ENCODE results near the gene APOBEC4.
"Not testable (repeated sequence)": the region's sequence is repeated elsewhere in the genome, so short reads cannot be mapped to it uniquely, and the experiment has no call there.

The APOBEC4 gene, protein sequence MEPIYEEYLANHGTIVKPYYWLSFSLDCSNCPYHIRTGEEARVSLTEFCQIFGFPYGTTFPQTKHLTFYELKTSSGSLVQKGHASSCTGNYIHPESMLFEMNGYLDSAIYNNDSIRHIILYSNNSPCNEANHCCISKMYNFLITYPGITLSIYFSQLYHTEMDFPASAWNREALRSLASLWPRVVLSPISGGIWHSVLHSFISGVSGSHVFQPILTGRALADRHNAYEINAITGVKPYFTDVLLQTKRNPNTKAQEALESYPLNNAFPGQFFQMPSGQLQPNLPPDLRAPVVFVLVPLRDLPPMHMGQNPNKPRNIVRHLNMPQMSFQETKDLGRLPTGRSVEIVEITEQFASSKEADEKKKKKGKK

DNA sequence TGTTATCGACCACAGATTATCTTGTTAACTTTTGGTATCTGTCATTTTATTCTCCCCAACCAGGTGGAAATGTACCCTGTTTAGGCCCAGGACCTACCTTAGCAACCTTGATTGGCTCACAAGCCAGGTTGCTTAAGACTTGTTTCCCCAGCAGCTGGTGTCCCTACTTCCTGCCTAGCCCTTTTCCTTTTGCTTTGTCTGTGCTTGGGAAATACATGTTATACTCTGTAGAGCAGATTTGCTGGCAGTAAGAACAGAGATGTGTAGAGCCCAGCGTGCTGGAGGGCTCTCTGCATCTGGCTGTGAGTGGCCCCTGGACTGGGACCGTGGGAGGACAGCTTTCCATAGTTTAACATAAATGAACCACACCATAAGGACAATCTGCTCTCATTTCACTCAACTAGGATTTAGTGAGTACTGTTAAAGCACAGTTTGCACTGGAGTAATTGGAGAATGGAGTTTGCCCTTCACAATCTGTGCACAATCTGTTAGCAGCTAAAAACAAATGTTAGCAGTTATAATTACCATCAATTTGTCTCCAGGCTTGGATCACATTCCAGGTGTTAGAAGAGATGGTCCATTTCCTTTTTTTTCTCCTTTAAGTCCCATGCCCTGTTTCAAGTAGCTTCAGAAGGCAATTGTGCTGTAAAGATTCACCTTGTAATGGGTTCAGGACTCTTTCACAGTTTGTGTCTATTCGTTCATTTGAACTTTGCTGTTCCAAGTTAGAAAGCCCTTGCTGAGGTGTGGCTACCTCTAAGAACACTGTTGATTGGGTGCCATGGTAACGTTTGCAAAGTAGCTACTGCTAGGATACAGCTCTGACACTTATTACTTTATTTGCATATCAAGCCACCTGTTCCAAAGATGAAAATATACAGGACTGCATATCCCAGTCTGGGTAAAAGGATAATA is at the start of gene APOBEC4:
APOBEC4 (minus strand) TSS at position 770 of the 915 bp plus-strand sequence. CDS start 4,535 bp downstream, outside the sequence.
- no peak for DNase-seq (ENCODE audit: low spot score)

DNA sequence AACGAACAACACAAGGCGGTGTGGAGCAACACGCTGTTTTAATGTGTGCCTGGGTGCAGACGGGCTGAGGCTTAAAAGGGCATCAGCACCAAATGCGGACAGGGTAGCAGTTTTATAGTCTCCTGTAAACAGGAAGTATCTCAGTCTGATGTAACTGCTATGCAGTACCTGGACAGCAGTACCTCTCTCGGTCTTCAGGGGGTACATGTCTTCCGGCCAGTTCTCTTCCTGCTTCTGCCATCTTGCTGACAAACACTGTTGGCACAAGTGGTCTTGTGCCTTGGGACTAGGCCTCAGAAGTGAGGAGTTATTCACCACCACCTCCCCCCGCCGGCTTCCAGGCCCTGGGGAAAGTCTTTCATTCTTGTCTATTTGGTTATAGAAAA is 49.7 kb upstream of the APOBEC4 start:
- no peak for DNase-seq (ENCODE audit: low spot score)

DNA sequence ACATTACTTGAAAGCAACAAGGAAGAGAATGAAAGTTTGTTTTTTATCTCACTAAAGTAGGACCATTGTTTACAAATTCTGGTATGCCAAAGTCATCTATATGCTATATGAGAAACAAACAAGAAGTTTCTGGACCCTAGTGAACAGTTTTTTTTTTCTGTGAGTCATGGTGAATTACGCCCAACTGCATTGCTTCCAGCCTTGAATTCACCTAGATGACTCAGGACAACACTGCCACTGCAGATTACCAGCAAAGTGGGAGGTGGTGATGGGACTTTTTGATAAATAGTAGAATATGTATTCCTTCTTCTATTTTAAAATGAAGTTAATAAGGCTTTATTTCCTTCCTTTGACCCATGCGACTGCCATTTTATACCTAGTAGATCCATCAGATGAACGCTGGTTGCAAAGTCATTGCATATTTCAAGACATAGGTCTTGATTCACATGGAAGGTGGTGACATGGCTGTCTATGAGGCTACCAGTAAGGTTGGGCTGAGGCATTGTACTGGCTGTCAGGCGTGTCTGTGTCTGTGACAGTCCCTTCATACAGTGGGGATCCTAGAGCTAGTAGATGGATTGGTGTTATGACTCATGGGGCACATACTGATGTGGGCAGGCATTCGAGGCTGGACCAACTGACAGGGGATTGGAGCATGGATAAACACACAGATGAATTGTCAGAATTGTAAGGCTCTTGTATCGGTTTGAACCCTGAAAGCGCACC is 49.1 kb upstream of the APOBEC4 start:
- DNase-seq (ENCODE audit: low spot score) = no peak

DNA sequence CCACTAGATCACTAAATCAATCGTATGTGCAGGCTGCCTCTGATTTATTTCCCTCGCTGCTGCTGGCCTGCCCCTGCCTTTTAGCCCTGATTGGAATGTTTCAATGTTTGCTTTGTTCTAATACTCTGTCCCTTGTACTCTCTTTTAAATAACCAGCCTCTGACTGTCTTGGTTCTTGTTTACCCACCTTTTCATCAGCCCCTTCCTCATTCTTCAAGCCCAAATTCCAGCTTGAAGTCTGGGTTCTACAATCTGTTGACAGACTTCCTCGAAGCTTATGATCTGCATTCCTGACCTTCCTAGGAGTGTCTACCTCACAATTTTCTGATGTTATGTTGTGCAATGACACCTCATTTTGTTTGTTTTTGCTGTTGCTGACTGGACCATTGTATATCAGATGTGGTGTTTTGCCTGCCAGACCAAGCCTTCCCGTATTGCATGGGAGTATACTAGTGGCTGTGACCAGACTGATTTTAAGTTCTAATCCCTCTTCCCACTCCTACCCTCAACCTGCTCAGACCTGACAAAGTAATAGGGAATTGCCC is 46.6 kb upstream of the APOBEC4 start:
- peak; percentile 52 for DNase-seq (ENCODE audit: low spot score)

DNA sequence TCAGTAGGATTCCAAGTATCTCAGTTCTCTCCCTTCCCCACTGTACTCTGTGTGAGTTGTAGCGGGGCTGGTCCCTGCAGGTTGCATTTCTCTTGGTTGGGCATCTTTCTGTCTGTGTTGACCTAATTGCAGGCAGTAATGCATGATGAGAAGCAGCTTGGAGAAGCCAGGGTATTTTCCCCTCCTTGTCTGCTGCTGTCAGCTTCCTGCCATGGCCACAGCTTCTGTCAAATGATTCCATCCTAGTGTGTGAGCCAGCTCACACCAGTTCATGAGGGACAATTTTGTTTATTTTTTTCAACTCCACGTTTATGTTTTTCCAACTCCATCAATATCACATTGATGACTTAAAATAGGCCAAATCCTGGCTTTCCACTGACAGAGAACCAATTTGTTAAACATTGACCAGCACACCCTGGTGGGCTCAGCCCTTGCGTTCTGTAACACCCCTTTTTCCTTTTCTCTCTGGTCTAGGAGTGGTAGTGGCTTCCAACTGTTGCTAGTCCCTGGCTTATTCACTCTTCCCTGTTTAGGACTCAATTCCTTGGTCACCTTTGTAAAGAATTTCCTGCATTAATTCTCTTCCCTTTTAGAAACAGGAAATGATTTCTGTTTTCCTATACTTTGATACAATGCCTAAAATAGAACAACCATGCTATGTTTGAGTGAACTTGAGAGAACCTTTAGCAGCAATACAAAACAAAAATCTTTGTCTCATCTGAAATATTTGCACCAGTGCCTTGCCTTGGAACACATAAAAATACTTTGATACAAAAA is 44.9 kb upstream of the APOBEC4 start:
- no peak for DNase-seq (ENCODE audit: low spot score)

DNA sequence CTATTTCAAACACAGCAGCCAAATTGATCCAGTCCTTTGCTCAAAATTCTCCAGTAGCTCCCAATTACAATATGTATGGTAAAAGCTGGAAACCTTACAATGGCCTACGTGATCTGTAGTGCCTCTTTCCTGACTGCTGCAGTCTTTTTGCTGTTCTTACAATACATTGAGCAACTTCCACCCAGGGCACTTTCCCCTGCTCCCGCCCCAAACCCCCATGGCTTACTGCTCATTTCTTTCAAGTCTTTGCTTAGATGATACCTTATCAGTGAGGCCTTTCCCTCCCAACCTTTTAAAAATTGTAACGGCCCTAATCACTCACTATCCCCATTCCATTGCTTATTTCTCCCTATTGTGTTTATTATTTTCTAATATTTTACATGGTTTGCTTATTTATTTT is 43.9 kb upstream of the APOBEC4 start:
- DNase-seq (ENCODE audit: low spot score) = no peak

DNA sequence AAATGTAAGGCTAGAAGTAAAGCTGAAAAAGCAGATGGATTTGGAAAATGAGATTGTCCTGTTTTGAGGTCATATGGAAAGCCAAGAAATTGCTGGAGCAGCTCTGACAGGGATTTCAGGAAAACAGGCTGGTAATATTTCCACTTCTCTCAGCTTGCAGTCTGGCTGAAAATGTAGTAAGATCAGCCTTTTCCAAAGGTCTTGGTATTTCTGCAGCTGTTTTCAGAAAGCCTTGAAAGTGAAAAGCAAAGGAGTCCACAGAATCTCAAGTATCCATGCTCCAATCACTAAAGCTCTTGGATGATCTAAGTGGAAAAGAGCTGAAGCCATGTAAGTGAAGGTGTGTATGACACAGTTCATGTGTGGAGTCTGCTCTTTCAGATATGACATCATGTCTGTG is 41.6 kb upstream of the APOBEC4 start:
- no peak for DNase-seq (ENCODE audit: low spot score)

DNA sequence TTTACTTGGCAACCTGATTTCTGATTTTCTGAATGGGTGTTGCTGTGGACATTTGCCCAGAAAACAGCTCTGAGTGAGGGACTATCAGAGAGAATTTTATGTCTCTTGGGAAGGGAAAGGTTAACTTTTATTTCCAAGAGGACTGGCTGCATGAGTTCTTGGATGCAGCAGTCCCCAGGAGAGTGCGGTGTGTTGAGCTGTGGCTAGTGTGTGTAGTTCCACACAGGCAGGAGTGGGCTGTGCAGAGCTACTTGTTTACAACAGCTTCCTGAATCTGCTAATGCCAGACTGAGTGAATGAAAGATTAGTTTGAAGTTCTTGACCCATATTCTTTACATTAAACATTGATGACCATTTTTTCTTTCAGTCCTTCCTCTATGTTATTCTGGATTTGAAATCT is 41.0 kb upstream of the APOBEC4 start:
- no peak for DNase-seq (ENCODE audit: low spot score)

DNA sequence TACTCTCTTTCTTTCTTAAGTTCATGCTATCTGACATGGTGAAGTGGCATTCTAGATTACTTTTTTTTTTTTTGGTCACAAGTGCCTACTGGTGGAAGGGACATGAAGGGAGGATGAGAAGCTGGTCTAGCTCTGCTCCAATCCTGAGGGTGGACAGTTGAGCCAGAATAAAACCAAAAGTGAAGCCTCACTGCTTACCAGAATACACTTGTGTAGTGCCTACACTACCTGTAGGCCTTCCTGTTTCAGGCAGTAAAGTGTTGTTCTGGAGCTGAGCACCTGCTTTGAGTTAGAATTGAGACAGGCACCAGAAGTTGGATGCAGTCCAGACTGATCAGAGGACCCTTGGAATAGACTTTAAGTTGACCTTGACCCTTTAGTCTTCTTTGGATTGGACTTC is 40.4 kb upstream of the APOBEC4 start:
- DNase-seq (ENCODE audit: low spot score) = no peak

DNA sequence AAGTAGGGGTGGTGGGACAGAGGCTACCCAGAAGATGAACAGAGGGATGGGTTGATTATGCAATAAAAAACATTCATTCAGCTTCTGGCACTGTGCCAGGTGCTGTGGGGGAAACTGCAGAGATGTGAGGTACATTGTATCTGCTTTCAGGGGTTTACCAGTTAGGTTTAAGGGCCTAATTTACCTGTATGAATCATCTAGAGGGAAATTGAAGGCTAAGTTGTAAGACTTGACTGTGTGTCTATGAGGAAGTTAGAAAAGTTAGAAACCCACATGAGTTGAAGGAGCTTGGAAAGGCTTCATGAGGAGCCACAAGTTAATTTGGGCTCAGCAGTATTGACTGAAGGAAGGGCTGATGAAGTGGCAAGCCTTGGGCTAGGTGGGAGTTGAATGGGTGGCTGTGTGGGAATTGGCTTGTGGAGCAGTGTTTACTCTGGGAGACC is 36.7 kb upstream of the APOBEC4 start:
- DNase-seq (ENCODE audit: low spot score) = no peak

DNA sequence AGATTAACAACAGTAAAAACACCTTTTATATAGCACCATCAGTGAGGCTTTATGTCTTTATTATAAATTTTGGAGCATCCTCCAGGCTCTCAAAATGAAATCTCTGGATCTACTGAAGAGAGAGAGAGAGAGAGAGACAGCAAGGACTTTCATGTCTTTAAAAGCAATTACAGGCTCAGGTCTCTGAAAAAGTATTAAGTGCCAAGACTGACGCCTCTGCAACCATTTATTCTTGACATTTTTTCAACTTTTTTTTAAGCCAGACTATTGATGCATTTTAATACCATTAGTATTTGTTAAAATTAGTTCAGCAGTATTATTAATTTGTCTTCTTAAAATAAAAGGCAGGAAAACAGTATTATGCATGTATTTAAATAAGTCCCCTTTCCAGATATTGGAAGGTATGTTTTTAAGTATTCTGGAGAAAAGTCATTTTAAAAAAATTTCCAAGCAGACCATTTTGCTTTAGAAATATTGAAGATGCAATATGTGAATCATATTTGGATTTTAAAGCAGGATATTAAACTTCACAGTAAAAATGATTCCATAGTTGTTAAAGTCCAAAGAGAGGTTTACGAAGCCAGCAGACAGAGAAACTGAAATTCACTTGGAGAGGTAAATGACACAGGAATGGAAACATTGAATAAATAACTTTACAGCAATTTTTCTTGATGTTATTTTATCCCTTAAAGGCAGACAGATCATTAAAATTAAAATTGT is 35.4 kb upstream of the APOBEC4 start:
- DNase-seq (ENCODE audit: low spot score) = no peak

DNA sequence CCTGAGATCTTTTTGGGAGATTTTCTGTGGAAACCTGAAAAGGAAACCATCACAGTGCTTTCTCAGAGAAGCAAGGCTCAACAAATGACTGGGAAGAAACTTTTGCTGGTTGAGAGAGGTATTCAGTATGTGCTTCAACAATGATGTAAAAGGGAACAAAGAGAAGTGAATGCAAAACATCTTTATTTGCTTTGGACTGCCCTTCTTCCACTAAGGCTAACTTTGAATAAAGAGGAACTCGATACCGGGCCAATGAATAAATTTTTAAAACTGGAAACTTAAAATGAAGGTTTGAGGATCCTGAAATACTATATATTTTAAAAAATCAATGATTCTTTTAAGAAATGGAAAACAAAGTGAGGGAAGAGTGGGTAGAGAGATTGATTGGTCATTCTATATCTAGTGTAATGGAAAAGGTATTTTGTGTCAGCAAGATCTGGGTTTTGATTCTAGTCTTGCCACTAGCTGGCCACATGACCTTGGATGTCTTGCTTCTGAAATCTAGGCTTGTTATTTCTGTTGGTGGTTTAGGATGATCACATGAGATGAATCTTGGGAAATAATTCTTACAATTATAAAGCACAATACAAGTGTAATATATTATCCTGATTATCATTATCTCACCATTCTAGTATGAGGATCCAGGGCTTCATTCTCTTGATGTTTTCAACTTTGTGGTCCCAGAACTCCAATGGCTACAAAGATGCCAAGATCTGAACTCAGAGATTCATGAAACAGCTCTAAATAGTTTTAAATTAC is 34.6 kb upstream of the APOBEC4 start:
- no peak for DNase-seq (ENCODE audit: low spot score)

DNA sequence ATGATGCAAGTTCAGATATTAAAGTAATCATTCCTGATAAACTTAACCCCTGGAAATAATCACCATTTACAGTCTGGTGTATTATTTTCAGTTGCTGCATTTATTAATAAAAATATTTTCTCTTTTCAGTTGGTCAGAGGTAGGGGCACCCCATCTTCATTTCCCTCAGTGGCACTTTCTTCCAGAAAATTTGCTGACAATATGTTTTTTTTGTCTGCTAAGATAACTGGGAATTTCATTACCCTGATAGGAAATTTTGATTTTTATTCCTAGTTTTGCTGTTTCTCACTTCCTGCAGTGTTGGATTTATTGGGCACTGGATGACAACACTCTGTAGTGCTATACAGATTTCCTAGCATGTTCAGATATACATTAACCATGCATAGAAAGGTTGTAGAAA is 33.1 kb upstream of the APOBEC4 start:
- no peak for DNase-seq (ENCODE audit: low spot score)

DNA sequence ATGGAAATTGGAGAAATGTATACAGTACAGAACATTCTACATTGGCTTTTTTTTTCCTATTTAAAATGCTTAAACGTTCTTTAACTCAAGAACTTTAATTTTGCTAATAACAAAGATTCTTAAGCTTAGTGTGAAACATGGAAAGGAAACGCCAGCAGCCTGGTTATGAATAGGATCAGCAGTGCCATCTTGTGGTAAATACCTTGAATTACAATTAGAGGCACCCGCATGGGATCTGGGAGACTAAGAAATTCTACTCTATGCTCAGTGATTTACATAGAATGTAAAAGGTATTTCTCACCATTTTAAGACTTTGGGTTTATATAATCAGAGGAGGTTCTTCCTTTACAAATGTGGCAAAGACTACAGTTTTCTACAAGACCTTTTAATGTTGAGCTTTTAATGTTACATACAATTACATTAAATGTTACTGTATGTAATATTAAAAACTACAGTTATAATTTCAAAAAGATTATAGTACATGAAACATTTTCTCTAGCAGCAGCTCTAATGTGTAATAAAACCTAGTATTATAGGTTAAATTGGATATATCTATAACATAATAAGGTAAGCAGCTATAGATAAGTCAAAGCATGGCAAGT is 32.1 kb upstream of the APOBEC4 start:
- DNase-seq (ENCODE audit: low spot score) = peak; percentile 34

DNA sequence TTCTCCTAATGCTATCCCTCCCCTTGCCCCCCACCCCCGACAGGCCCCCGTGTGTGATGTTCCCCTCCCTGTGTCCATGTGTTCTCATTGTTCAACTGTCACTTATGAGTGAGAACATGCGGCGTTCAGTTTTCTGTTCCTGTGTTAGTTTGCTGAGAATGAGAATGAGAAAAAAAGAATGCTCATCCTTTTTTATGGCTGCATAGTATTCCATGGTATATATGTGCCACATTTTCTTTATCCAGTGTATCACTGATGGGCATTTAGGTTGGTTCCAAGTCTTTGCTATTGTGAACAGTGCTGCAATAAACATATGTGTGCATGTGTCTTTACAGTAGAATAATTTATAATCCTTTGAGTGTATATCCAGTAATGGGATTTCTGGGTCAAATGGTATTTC is 26.2 kb upstream of the APOBEC4 start:
- not testable (repeated sequence) for DNase-seq (ENCODE audit: low spot score)

DNA sequence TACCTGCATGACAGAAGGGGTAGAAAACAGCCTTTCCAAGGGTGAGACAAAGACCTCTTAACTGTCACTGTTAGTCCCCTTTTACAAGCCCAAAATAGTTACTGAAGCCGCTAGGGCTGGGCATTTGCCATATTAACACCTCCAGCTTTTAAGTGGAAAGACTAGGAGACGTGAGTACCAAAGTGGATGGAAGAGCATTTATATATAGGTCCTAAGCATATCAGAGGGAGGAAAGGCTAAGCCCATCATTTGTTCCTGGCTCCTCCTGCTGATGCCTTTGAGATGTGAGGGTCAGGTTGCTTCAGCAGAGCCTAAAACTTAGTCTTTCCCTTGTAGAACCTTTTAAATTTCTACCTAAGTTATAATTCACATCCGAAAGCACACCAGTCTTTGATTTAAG is 25.7 kb upstream of the APOBEC4 start:
- no peak for DNase-seq (ENCODE audit: low spot score)

DNA sequence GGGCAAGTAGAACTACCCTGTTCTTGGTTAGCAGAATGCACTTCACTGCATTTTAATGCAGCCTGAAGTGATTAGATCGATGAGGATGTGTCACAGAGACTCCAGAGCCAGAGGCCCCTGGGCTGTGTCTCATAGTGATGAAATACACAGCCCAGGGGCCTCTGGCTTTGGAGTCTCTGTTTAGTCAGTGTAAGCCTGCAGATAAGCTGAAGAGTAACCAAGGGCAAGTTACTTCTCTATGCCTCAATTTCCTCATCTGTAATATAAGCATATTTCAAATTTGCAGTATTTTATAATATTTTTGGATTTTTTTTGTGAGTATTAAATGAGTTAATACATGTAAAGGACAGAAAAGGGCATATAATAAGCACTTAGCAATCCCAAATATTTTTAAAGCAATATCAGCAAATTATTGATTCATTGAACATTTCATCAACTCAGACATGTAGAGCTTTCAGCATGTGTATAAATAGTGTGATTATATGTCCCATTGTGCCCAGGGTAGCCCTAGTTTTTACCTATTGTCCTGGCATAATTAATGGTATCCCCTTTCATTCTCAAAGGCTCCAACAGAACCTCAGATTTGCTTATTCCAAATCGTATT is 23.6 kb upstream of the APOBEC4 start:
- peak; percentile 43 for DNase-seq (ENCODE audit: low spot score)

DNA sequence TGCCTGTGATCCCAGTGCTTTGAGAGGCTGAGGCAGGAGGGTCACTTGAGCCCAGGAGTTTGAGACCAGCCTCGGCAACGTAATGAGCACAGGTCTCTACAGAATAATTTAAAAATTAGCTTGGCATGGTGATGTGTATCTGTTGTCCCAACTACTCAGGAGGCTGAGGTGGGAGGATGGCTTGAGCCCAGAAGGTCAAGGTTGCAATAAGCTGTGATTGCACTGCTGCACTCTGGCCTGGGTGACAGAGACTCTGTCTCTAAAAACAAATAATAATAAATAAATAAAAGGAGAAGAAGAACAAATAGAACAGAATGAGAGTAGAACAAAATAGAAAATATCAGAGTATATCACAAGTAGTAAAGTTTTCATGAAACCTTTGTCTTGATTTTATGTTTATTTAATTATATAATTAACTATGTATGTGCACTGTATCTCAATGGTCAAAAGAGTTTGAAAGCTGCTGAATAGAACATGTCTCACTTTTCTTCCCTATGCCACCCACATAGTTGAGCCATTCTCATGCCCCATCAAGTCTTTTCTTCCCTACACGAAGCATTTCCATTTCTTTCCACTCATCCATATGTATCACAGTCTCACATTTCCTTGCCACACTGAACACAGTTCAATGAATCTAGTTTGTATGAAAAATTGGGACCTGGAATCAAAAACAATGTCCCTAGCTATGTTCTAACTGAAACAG is 22.9 kb upstream of the APOBEC4 start:
- no peak for DNase-seq (ENCODE audit: low spot score)
